ENCODE measurements around the gene ZNF688. TPM values are rescaled to one million over a fixed set of nuclear protein-coding genes. Genes with fewer than 3 reads are reported as not detected.

The ZNF688 gene
- polyA plus RNA-seq, 6 donors from 2014 or later, result 28.0 to 41.5 (median 36.1) TPM

- Mint-ChIP-seq H3K9me3 (peaks cover 0 to 2% (median 0%) of the 10 kb centered on the region in 7 donors), H3K36me3 (no peaks in the 10 kb centered on the region), H3K27me3 (peaks cover 0 to 7% (median 0%) of the 10 kb centered on the region in 3 donors), H3K4me3 (peak overlapping the region; percentile 84 to 93 (median 88)), H3K4me1 (peaks cover 28 to 51% (median 44%) of the 10 kb centered on the region in 3 donors), H3K27ac (peak overlapping the region; percentile 88 to 96 (median 92))
- DNase-seq (no peak), ATAC-seq (ENCODE audit: low read depth in 2 of 2) (no peak)
Observed at GRCh38 chr16:30558789-30559377, 12.6 kb downstream of the ZNF688 start.

DNA sequence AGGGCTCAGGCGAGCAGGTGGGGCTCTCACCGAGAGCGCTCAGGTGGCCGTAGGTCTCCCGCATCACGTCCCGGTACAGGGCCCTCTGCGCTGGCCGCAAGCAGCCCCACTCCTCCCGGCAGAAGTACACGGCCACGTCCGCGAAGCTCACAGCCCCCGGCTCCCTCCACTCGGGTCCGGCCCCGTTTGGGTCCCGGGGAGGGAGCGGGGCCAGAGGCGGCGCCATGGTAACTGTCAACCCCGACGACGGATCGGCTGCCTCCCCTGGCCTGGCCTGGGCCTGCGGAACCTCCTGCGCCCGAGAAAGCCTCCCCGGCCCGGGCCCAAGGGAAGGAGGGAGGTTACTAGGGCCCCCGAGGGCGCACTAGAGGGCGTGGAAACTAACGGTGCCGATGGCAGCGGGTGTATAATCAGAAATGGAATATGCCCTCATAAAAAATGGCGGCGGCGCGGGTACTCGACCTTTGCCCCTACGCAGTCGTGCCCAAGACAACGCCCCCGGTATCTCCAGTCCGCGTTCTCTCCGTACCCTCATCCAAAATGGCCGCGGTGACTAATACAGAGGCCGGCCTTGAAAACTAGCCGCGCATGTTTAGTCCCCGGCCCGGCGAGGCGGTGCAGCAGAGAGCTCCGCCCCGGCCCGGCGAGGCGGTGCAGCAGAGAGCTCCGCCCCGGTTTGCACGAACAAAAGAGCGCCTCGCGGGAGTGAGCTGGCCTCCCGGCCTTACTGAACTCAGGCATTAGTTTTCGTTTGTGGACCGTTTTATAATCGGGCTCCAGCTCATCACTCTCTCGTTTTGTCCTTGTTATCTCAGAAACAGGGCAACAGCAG is 13.3 kb downstream of the ZNF688 start, which contains the start of gene ZNF764:
Gene ZNF764, minus strand, starts transcription at position 418 of the 832 bp plus-strand sequence. Its CDS starts 192 bp downstream, at position 226.
- ATAC-seq (ENCODE audit: low read depth in 2 of 2) (peak; percentile 86 to 90), DNase-seq (peak; percentile 92)
- Mint-ChIP-seq H3K27ac (peak within 1 kb of the TSS; percentile 88 to 96 (median 92)), H3K4me1 (peaks cover 28 to 58% (median 52%) of the 10 kb centered on the region in 3 donors), H3K36me3 (no peaks in the 10 kb centered on the region), H3K9me3 (peaks cover 0 to 2% (median 0%) of the 10 kb centered on the region in 7 donors), H3K27me3 (peaks cover 0 to 7% (median 0%) of the 10 kb centered on the region in 3 donors), H3K4me3 (peak within 1 kb of the TSS; percentile 84 to 93 (median 88))

- no peak for DNase-seq
- H3K4me1 Mint-ChIP-seq, result peaks cover 29 to 63% (median 52%) of the 10 kb centered on the region in 3 donors
Observed at GRCh38 chr16:30557707-30557956, 13.9 kb downstream of the ZNF688 start.

DNA sequence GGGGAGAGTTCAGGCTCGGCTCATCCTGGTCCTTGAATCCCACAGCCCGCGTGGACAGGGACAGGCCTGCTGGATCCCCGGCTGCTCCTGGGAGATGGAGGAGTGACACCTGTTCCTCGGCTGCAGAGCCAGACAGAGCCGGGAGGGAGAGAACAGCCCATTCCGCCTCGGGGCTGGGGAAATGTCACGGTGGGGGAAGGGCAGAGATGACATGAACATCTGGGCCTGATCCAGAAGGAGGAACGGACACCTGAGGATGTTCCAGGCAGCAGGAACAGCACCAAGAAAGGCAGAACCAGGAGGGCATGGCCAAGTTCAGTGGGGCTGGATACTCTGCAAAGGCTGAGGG is 15.4 kb downstream of the ZNF688 start:
- H3K4me1 Mint-ChIP-seq, result peaks cover 27 to 59% (median 45%) of the 10 kb centered on the region in 3 donors
- DNase-seq, result no peak

More at GRCh38 chr16:30557707-30557956, 13.9 kb downstream of the ZNF688 start:
- Mint-ChIP-seq H3K9me3 (peaks cover 0 to 2% (median 0%) of the 10 kb centered on the region in 7 donors), H3K27ac (peak overlapping the region; percentile 38 to 96 (median 83)), H3K4me3 (peak overlapping the region; percentile 84 to 93 (median 88)), H3K27me3 (peaks cover 0 to 7% (median 0%) of the 10 kb centered on the region in 3 donors), H3K36me3 (no peaks in the 10 kb centered on the region)
- ATAC-seq (ENCODE audit: low read depth in 2 of 2), result no peak

DNA sequence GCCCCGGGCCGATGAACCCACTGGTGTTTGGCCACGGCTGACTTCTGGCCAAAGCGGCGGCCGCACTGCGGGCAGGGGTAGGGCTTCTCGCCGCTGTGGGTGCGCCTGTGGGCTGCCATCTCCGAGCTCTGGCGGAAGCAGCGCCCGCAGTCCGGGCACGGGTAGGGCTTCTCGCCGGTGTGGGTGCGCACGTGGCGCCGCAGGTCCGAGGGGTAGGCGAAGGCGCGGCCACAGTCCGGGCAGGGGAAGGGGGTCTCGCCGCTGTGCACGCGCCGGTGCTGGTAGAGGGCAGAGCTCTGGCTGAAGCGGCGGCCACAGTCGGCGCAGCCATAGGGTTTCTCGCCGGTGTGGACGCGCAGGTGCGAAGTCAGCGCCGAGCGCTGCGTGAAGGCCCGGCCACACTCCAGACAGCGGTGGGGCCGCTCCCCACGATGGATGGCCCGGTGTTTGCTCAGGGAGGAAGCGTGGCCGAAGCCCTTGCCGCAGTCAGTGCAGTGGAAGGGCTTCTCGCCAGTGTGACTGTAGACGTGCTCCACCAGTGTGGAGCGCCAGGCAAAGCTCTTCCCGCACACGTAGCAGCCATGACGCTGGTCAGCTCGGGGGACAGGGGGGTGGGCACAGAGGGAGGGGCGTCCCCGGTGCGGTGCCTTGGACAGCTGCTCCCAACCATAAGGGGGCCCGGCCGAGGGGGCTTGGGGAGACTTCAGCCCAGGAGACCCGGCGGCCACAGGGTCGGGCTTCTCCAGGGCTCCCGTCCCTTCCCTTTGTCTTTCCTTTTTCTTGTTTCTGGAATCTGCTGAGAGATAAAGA is 16.0 kb downstream of the ZNF688 start:
- Mint-ChIP-seq H3K27ac (peak overlapping the region in 1 of 6 donors; percentile 90), H3K27me3 (no peaks in the 10 kb centered on the region), H3K4me1 (peaks cover 25 to 55% (median 41%) of the 10 kb centered on the region in 3 donors), H3K4me3 (peak overlapping the region in 6 of 8 donors; percentile 5 to 88 (median 70)), H3K9me3 (peaks cover 0 to 2% (median 0%) of the 10 kb centered on the region in 7 donors), H3K36me3 (no peaks in the 10 kb centered on the region)
- ATAC-seq (ENCODE audit: low read depth in 2 of 2) (no peak), DNase-seq (no peak)

More for the DNA sequence above, 15.4 kb downstream of the ZNF688 start:
- H3K36me3 Mint-ChIP-seq, result no peaks in the 10 kb centered on the region
- peaks cover 0 to 2% (median 0%) of the 10 kb centered on the region in 7 donors for H3K9me3 Mint-ChIP-seq
- peaks cover 0 to under 1% (median 0%) of the 10 kb centered on the region in 3 donors for H3K27me3 Mint-ChIP-seq
- ATAC-seq (ENCODE audit: low read depth in 2 of 2), result no peak
- peak overlapping the region in 3 of 6 donors; percentile 78 to 90 (median 89) for H3K27ac Mint-ChIP-seq
- peak overlapping the region; percentile 29 to 93 (median 72) for H3K4me3 Mint-ChIP-seq

- peaks cover 0 to 2% (median 0%) of the 10 kb centered on the region in 7 donors for H3K9me3 Mint-ChIP-seq
- DNase-seq (no peak), ATAC-seq (ENCODE audit: low read depth in 2 of 2) (no peak)
- no peaks in the 10 kb centered on the region for H3K27me3 Mint-ChIP-seq
- H3K4me1 Mint-ChIP-seq, result peaks cover 25 to 55% (median 41%) of the 10 kb centered on the region in 3 donors
- H3K27ac Mint-ChIP-seq, result peak overlapping the region in 1 of 6 donors; percentile 34
- peak overlapping the region in 2 of 8 donors; percentile 41 to 75 for H3K4me3 Mint-ChIP-seq
- H3K36me3 Mint-ChIP-seq, result no peaks in the 10 kb centered on the region
Observed at GRCh38 chr16:30554557-30555314, 16.8 kb downstream of the ZNF688 start.

DNA sequence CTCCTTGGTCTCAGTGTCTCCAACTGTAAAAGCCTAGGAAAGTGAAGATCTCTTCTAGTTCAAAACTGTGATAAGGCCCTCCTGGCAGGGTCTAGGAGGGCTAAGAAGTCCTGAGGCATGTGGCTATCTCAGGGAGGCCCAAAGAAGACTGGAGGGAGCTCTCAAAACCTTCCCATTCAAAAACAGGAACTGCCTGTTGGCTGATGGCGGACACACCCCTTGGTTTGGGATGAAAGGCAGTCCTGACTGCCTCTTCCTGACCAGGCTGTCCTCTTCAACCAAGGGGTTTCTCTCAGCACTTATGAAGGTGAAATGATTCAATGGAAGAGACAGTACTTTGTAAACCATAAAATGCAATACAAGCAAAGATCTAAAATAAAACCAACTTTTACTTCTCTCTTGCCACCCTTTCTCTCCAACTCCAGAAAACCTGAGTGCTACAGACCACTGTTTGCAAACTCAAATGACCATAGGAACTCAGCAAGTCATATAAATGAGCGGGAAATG is 18.1 kb downstream of the ZNF688 start:
- Mint-ChIP-seq H3K27me3 (no peaks in the 10 kb centered on the region), H3K27ac (peak overlapping the region in 2 of 6 donors; percentile 26 to 63), H3K4me1 (peaks cover 13 to 45% (median 29%) of the 10 kb centered on the region in 3 donors), H3K9me3 (no peaks in the 10 kb centered on the region), H3K4me3 (peak overlapping the region in 2 of 8 donors; percentile 33 to 75), H3K36me3 (no peaks in the 10 kb centered on the region)
- ATAC-seq (ENCODE audit: low read depth in 2 of 2) (no peak), DNase-seq (no peak)

GRCh38 chr16:30552956-30553355 is 18.6 kb downstream of the ZNF688 start:
- no peaks in the 10 kb centered on the region for H3K36me3 Mint-ChIP-seq
- H3K27ac Mint-ChIP-seq, result peak overlapping the region in 4 of 6 donors; percentile 19 to 91 (median 49)
- H3K4me1 Mint-ChIP-seq, result peaks cover 15 to 46% (median 25%) of the 10 kb centered on the region in 3 donors
- H3K27me3 Mint-ChIP-seq, result no peaks in the 10 kb centered on the region
- ATAC-seq (ENCODE audit: low read depth in 2 of 2), result no peak
- no peak for DNase-seq
- peak overlapping the region in 2 of 8 donors; percentile 33 to 75 for H3K4me3 Mint-ChIP-seq
- no peaks in the 10 kb centered on the region for H3K9me3 Mint-ChIP-seq

GRCh38 chr16:30551781-30552180 is 19.7 kb downstream of the ZNF688 start:
- Mint-ChIP-seq H3K36me3 (no peaks in the 10 kb centered on the region), H3K27ac (peak overlapping the region in 3 of 6 donors; percentile 20 to 40 (median 24)), H3K9me3 (no peaks in the 10 kb centered on the region), H3K27me3 (no peaks in the 10 kb centered on the region), H3K4me1 (peaks cover 16 to 41% (median 20%) of the 10 kb centered on the region in 3 donors), H3K4me3 (no peak overlapping the region)
- no peak for ATAC-seq (ENCODE audit: low read depth in 2 of 2)
- no peak for DNase-seq

DNA sequence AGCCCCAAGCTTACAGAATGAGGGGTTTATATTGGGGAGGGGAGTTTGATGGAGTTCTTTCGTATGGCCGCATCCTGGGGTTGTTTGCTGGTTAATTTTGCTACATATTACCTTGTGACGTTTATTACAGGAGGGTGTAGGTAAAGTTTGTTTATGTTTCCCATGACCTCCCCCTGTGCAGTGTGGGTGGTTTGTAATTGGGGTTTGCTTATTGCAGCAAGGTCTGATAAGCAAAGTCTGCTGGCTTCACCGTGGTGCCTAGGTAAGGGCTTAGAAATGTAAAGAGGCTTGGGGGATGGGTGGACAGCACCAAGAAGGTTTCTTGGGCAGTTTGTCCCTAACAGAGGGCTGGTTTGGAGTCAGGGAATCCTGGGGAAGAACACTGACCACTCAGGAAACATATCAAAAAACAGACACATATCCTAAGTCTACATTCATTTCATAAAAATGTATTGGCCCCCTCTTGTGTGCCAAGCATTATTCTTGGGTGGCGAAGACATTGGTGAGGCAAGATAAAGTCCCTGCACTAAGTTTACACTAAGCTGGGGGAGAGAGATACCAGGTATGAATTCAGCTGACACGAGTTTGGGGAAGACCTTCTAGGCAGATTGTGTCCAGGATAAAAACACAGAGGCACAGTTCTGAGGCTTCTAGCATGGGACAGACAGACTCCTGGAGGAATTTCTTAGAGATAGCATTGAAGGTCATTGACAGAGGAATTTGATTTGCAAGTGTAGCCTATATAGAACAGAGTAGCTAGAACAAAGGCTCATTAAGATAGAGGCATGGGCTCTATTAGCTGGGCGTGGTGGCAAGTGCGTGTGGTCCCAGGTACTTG is 22.9 kb downstream of the ZNF688 start:
- Mint-ChIP-seq H3K4me1 (peaks cover 10 to 29% (median 20%) of the 10 kb centered on the region in 3 donors), H3K9me3 (no peaks in the 10 kb centered on the region), H3K4me3 (no peak overlapping the region), H3K27me3 (no peaks in the 10 kb centered on the region), H3K36me3 (no peaks in the 10 kb centered on the region), H3K27ac (peak overlapping the region in 2 of 6 donors; percentile 78 to 90)
- DNase-seq (no peak), ATAC-seq (ENCODE audit: low read depth in 2 of 2) (no peak)

DNA sequence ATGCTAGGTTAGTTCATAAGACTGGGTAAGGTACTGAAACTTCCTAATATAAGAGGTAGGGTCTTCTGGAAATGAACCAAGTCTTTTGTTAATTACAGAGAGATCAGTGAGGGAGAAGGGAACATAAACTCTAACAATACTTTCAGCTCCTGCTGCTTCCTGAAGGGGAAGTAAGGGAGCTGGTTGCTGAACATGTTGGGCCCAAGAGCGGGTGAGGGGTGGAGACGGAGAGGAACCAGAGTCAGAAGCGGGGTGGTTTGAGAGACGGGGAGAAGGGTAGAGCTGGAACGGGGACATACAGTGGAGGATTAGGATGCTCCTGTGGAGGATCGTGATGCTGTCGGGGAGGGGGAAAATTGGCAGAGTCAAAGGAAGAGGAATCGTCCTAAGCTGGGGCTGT is 25.4 kb downstream of the ZNF688 start:
- DNase-seq (no peak), ATAC-seq (ENCODE audit: low read depth in 2 of 2) (no peak)
- Mint-ChIP-seq H3K27ac (peak overlapping the region in 3 of 6 donors; percentile 6 to 72 (median 21)), H3K4me1 (peaks cover 5 to 15% (median 14%) of the 10 kb centered on the region in 3 donors), H3K9me3 (no peaks in the 10 kb centered on the region), H3K27me3 (no peaks in the 10 kb centered on the region), H3K4me3 (no peak overlapping the region), H3K36me3 (no peaks in the 10 kb centered on the region)
